A549 (cell line): Measurements from ENCODE around the gene ZC3H12C. TPM values are rescaled to one million over a fixed set of nuclear protein-coding genes. Genes with fewer than 3 reads are reported as not detected.

Experiments used
- ATOH8 ChIP-seq: fragments of 250-450 bp; sonication (Bioruptor Pico); IDR thresholded peaks from 2 replicates; pipeline ENCODE4 v1.5.0; 2020; ENCODE audit warnings: low read depth, mild to moderate bottlenecking, moderate library complexity
- BCL3 ChIP-seq: fragments of >200 bp; sonication (Bioruptor Twin); formaldehyde crosslinking; IDR thresholded peaks from 3 replicates; pipeline ENCODE4 v1.6.1; 2016
- BHLHE40 ChIP-seq: IDR thresholded peaks from 2 replicates; pipeline ENCODE4 v1.6.1; 2012; ENCODE audit warnings: low read depth, low read length, inconsistent platforms
- CBX2 ChIP-seq: fragments of 200-600 bp; sonication (generic); IDR thresholded peaks from 2 replicates; pipeline ENCODE4 v1.6.1; 2016; ENCODE audit warnings: low read depth, mild to moderate bottlenecking, borderline replicate concordance
- CTCF ChIP-seq: fragments of >200 bp; sonication (Bioruptor Twin); formaldehyde crosslinking; IDR thresholded peaks from 3 replicates; pipeline ENCODE4 v1.5.1; 2016
- EHF ChIP-seq: fragments of 250-450 bp; sonication (Bioruptor Pico); IDR thresholded peaks from 2 replicates; pipeline ENCODE4 v1.5.0; 2020; ENCODE audit warnings: mild to moderate bottlenecking
- ELK1 ChIP-seq: fragments of 150-350 bp; IDR thresholded peaks from 2 replicates; pipeline ENCODE4 v1.6.1; 2014; ENCODE audit warnings: low read depth, mild to moderate bottlenecking, low read length
- ESRRA ChIP-seq: fragments of 150-350 bp; IDR thresholded peaks from 2 replicates; pipeline ENCODE4 v1.6.1; 2014; ENCODE audit warnings: mild to moderate bottlenecking, low read length, borderline replicate concordance
- FOSB ChIP-seq: fragments of 250-450 bp; sonication (Bioruptor Pico); IDR thresholded peaks from 2 replicates; pipeline ENCODE4 v1.5.0; 2020; ENCODE audit warnings: mild to moderate bottlenecking, moderate library complexity
- FOSL2 ChIP-seq, 2 experiments: fragments of 450-650 bp in 1 of 2; fragments of >200 bp in 1 of 2; sonication (Bioruptor Twin) in 1 of 2; formaldehyde crosslinking; IDR thresholded peaks; 2 replicates each; pipeline versions ENCODE4 v1.5.0 to v1.6.1; 2016 to 2020; ENCODE audit warnings: mild to moderate bottlenecking in 1 of 2, moderate library complexity in 1 of 2
- FOXS1 ChIP-seq: fragments of 250-450 bp; sonication (Bioruptor Pico); IDR thresholded peaks from 2 replicates; pipeline ENCODE4 v1.5.0; 2020; ENCODE audit warnings: mild to moderate bottlenecking, moderate library complexity
- GATA3 ChIP-seq: IDR thresholded peaks from 2 replicates; pipeline ENCODE4 v1.6.1; 2012; ENCODE audit warnings: borderline replicate concordance
- HDAC2 ChIP-seq: fragments of 200-600 bp; sonication (generic); IDR thresholded peaks from 2 replicates; pipeline ENCODE4 v1.6.1; 2016
- HEYL ChIP-seq: fragments of 250-450 bp; sonication (Bioruptor Pico); IDR thresholded peaks from 2 replicates; pipeline ENCODE4 v1.8.0; 2021; ENCODE audit warnings: mild to moderate bottlenecking, moderate library complexity
- HOXA7 ChIP-seq: fragments of 250-450 bp; sonication (Bioruptor Pico); IDR thresholded peaks from 2 replicates; pipeline ENCODE4 v1.5.0; 2020; ENCODE audit warnings: mild to moderate bottlenecking, moderate library complexity
- HOXB13 ChIP-seq: fragments of 250-450 bp; sonication (Bioruptor Pico); IDR thresholded peaks from 2 replicates; pipeline ENCODE4 v1.5.0; 2020; ENCODE audit warnings: low read depth, mild to moderate bottlenecking, moderate library complexity
- JUNB ChIP-seq: fragments of >200 bp; sonication (Bioruptor Twin); formaldehyde crosslinking; IDR thresholded peaks from 2 replicates; pipeline ENCODE4 v1.6.1; 2016
- KDM1A ChIP-seq: fragments of 200-600 bp; sonication (generic); IDR thresholded peaks from 2 replicates; pipeline ENCODE4 v1.6.1; 2016; ENCODE audit warnings: low read depth, mild to moderate bottlenecking
- MAX ChIP-seq: IDR thresholded peaks from 2 replicates; pipeline ENCODE4 v1.6.1; 2012
- NFE2L2 ChIP-seq: fragments of 150-350 bp; conservative IDR thresholded peaks from 2 replicates; pipeline ENCODE4 v1.6.1; 2014; ENCODE audit warnings: low read length
- NPAS2 ChIP-seq: fragments of 250-450 bp; sonication (Bioruptor Pico); IDR thresholded peaks from 2 replicates; pipeline ENCODE4 v1.8.0; 2022; ENCODE audit warnings: mild to moderate bottlenecking, moderate library complexity, borderline replicate concordance
- NR3C1 ChIP-seq: fragments of >200 bp; sonication (Bioruptor Twin); formaldehyde crosslinking; IDR thresholded peaks from 3 replicates; pipeline ENCODE4 v1.6.1; 2017
- PHF8 ChIP-seq: fragments of 200-600 bp; sonication (generic); IDR thresholded peaks from 2 replicates; pipeline ENCODE4 v1.6.1; 2016; ENCODE audit warnings: low read depth, mild to moderate bottlenecking, antibody characterized with exemption, moderate library complexity, borderline replicate concordance
- POLR2A ChIP-seq: IDR thresholded peaks from 2 replicates; pipeline ENCODE4 v1.6.1; 2012; ENCODE audit warnings: mild to moderate bottlenecking, low read length
- RARB ChIP-seq: fragments of 250-450 bp; sonication (Bioruptor Pico); IDR thresholded peaks from 2 replicates; pipeline ENCODE4 v1.8.0; 2021; ENCODE audit warnings: mild to moderate bottlenecking, moderate library complexity
- REST ChIP-seq: fragments of 200-600 bp; sonication (generic); IDR thresholded peaks from 2 replicates; pipeline ENCODE4 v1.6.1; 2016; ENCODE audit warnings: antibody characterized with exemption, mild to moderate bottlenecking, moderate library complexity
- RFX5 ChIP-seq: fragments of 450-650 bp; IDR thresholded peaks from 2 replicates; pipeline ENCODE4 v1.7.1; 2014; ENCODE audit warnings: antibody characterized with exemption, mild to moderate bottlenecking, moderate library complexity
- RNF2 ChIP-seq: fragments of 200-600 bp; sonication (generic); IDR thresholded peaks from 2 replicates; pipeline ENCODE4 v1.6.1; 2016; ENCODE audit warnings: low read depth, mild to moderate bottlenecking, antibody characterized with exemption, moderate library complexity, borderline replicate concordance
- SMC3 ChIP-seq: fragments of >200 bp; sonication (Bioruptor Twin); formaldehyde crosslinking; IDR thresholded peaks from 3 replicates; pipeline ENCODE4 v1.6.1; 2018; ENCODE audit warnings: inconsistent platforms
- SREBF2 ChIP-seq: fragments of 450-650 bp; IDR thresholded peaks from 2 replicates; pipeline ENCODE4 v1.6.1; 2014; ENCODE audit warnings: mild to moderate bottlenecking, moderate library complexity
- TFCP2L1 ChIP-seq: fragments of 250-450 bp; sonication (Bioruptor Pico); IDR thresholded peaks from 2 replicates; pipeline ENCODE4 v1.5.0; 2021; ENCODE audit warnings: mild to moderate bottlenecking
- ZC3H11A ChIP-seq: fragments of 450-650 bp; IDR thresholded peaks from 2 replicates; pipeline ENCODE4 v1.6.1; 2014; ENCODE audit warnings: antibody characterized with exemption, mild to moderate bottlenecking
- ZFP36 ChIP-seq: fragments of 450-650 bp; IDR thresholded peaks from 2 replicates; pipeline ENCODE4 v1.6.1; 2014; ENCODE audit warnings: borderline replicate concordance; ENCODE audit not compliant: partially characterized antibody
- ZNF302 ChIP-seq: fragments of 250-450 bp; sonication (Bioruptor Pico); IDR thresholded peaks from 2 replicates; pipeline ENCODE4 v1.9.0; 2021; ENCODE audit warnings: inconsistent platforms, mild to moderate bottlenecking, moderate library complexity
- polyA plus RNA-seq, 4 experiments: library from polyadenylated mRNA; depleted of rRNA in 3 of 4; stranded (reverse); fragments of >200 nt; fragmentation: RNase III in 1 of 4; extraction: RNeasy Plus Mini Kit Qiagen cat#74134 plus additional on column Dnase treatment in 1 of 4; gene quantifications; 2 replicates in 3 of 4; 3 replicates in 1 of 4; pipeline ENCODE4 v1.2.3, GENCODE V29; 2011 to 2017

ZC3H12C gene
- polyA plus RNA-seq, 2 of the 4 experiments (the other 2 are of a cell fraction) = 3.1 to 12.4 TPM

- TF ChIP-seq NR3C1 = no peak
- no peak for TF ChIP-seq HEYL (CRISPR knock-in tag)
- TF ChIP-seq SREBF2 = no peak
- no peak; the same call in 1 of the 2 replicates for TF ChIP-seq ESRRA
- no peak for TF ChIP-seq POLR2A
- no peak for TF ChIP-seq ZNF302
- no peak for TF ChIP-seq REST
- TF ChIP-seq HOXA7 (CRISPR knock-in tag) = no peak
- peak; percentile 90 for TF ChIP-seq RARB
- TF ChIP-seq ZFP36 = no peak
- no peak for TF ChIP-seq RNF2
- TF ChIP-seq BCL3 = peak; percentile 94; the same call in 2 of the 3 replicates
- TF ChIP-seq FOSL2 (IDR thresholded peaks at IDR 0.05) = peak; percentile 87
- TF ChIP-seq FOSL2 (CRISPR knock-in tag; IDR thresholded peaks at IDR 0.05) = peak; percentile 88
- no peak for TF ChIP-seq KDM1A
- TF ChIP-seq SMC3 = peak; percentile 41; the same call in 2 of the 3 replicates
- no peak for TF ChIP-seq TFCP2L1 (CRISPR knock-in tag)
- TF ChIP-seq GATA3 = peak; percentile 95
- no peak for TF ChIP-seq RFX5
- TF ChIP-seq JUNB = peak; percentile 98
- no peak for TF ChIP-seq NPAS2 (CRISPR knock-in tag)
- no peak for TF ChIP-seq ZC3H11A
- TF ChIP-seq HDAC2 = no peak
- TF ChIP-seq ELK1 = no peak
- no peak for TF ChIP-seq FOSB (CRISPR knock-in tag)
- TF ChIP-seq PHF8 = no peak
- TF ChIP-seq HOXB13 (CRISPR knock-in tag) = no peak
- no peak for TF ChIP-seq CBX2
- TF ChIP-seq NFE2L2 = no peak
- TF ChIP-seq EHF (CRISPR knock-in tag) = no peak
- no peak for TF ChIP-seq BHLHE40
- TF ChIP-seq MAX = no peak
- TF ChIP-seq ATOH8 (CRISPR knock-in tag) = no peak
- TF ChIP-seq CTCF = no peak
- peak; percentile 14; the same call in 1 of the 2 replicates for TF ChIP-seq FOXS1 (CRISPR knock-in tag)
Observed at GRCh38 chr11:110196241-110196754, 103.1 kb downstream of the ZC3H12C start (continued).
